Stimulated activated CD4-positive, alpha-beta T cell treated with anti-CD3 and anti-CD28 coated beads, Interleukin-4, amount 100 ng/mL, for 4 hours (primary cell): ENCODE results near the gene RANBP10.
A peak's percentile ranks its signal among the peaks of the same experiment; 100 is the strongest.

ENCODE experiments used
- DNase-seq, 2 experiments: peaks; one replicate each; pipeline ENCODE4 v3.0.0-alpha.2; 2020

Gene RANBP10

GRCh38 chr16:67736858-67737257 is 69.5 kb downstream of the RANBP10 start:
- no peak for DNase-seq

- no peak for DNase-seq
These were observed 71.6 kb downstream of the RANBP10 start for GRCh38 chr16:67734731-67735201.

- DNase-seq, result no peak
These were observed 72.5 kb downstream of the RANBP10 start for GRCh38 chr16:67733734-67734470.

GRCh38 chr16:67731753-67732095 is 74.6 kb downstream of the RANBP10 start:
- DNase-seq, result no peak

- no peak for DNase-seq
These were observed 75.1 kb downstream of the RANBP10 start for GRCh38 chr16:67731071-67731752.

- no peak for DNase-seq
These were observed 76.0 kb downstream of the RANBP10 start for GRCh38 chr16:67730326-67730725.

GRCh38 chr16:67729636-67730248 is 76.6 kb downstream of the RANBP10 start:
- no peak for DNase-seq

GRCh38 chr16:67727521-67728485 is 78.6 kb downstream of the RANBP10 start:
- DNase-seq, result no peak

GRCh38 chr16:67726106-67727034 is 80.0 kb downstream of the RANBP10 start:
- no peak for DNase-seq

- DNase-seq, result no peak
These were observed 82.5 kb downstream of the RANBP10 start for GRCh38 chr16:67723911-67724305.

GRCh38 chr16:67723151-67723910 is 83.0 kb downstream of the RANBP10 start:
- DNase-seq, result no peak

- no peak for DNase-seq
These were observed 86.1 kb downstream of the RANBP10 start for GRCh38 chr16:67720236-67720635.

- DNase-seq, result peak; percentile 2 to 7
These were observed 86.6 kb downstream of the RANBP10 start for GRCh38 chr16:67719778-67720144.

GRCh38 chr16:67719048-67719777 is 87.1 kb downstream of the RANBP10 start, which contains the start of gene GFOD2:
Gene GFOD2 (minus strand): TSS chr16:67719316. CDS start chr16:67685715, 33,601 bp downstream.
- DNase-seq, result peak; percentile 96 to 99

- peak in 1 of 2 experiments; percentile 7 for DNase-seq
These were observed 87.7 kb downstream of the RANBP10 start for GRCh38 chr16:67718668-67719047.

- no peak for DNase-seq
These were observed 90.3 kb downstream of the RANBP10 start for GRCh38 chr16:67716097-67716496.

- no peak for DNase-seq
These were observed 91.8 kb downstream of the RANBP10 start for GRCh38 chr16:67714522-67714921.

- no peak for DNase-seq
These were observed 92.6 kb downstream of the RANBP10 start for GRCh38 chr16:67713647-67714273.

GRCh38 chr16:67710607-67711006 is 95.8 kb downstream of the RANBP10 start:
- DNase-seq, result no peak

GRCh38 chr16:67709050-67709449 is 97.3 kb downstream of the RANBP10 start:
- no peak for DNase-seq
